ENCODE measurements around the gene EMP1. TPM values are rescaled to one million over a fixed set of nuclear protein-coding genes. Genes with fewer than 3 reads are reported as not detected.
"Not testable (repeated sequence)": the region's sequence is repeated elsewhere in the genome, so short reads cannot be mapped to it uniquely, and the experiment has no call there.

Gene EMP1
- total RNA-seq, 4 donors from 2014 or later: 569 to 2,226 (median 1,259) TPM

- no peaks in the 10 kb centered on the region for H3K36me3 ChIP-seq
- no peak overlapping the region for H3K27ac ChIP-seq
- H3K27me3 ChIP-seq: no peaks in the 10 kb centered on the region
- 69% methylated on average over 4 of the region's 4 CpGs for WGBS
- TF ChIP-seq POLR2AphosphoS5 (IDR thresholded peaks at IDR 0.05): no peak
- no peak for TF ChIP-seq EP300 (IDR thresholded peaks at IDR 0.05)
- TF ChIP-seq, protein P1, sequence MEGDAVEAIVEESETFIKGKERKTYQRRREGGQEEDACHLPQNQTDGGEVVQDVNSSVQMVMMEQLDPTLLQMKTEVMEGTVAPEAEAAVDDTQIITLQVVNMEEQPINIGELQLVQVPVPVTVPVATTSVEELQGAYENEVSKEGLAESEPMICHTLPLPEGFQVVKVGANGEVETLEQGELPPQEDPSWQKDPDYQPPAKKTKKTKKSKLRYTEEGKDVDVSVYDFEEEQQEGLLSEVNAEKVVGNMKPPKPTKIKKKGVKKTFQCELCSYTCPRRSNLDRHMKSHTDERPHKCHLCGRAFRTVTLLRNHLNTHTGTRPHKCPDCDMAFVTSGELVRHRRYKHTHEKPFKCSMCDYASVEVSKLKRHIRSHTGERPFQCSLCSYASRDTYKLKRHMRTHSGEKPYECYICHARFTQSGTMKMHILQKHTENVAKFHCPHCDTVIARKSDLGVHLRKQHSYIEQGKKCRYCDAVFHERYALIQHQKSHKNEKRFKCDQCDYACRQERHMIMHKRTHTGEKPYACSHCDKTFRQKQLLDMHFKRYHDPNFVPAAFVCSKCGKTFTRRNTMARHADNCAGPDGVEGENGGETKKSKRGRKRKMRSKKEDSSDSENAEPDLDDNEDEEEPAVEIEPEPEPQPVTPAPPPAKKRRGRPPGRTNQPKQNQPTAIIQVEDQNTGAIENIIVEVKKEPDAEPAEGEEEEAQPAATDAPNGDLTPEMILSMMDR (IDR thresholded peaks at IDR 0.05): no peak
- no peak for TF ChIP-seq POLR2A (IDR thresholded peaks at IDR 0.05)
- DNase-seq (ENCODE audit: low spot score in 2 of 2): no peak
- H3K4me3 ChIP-seq: no peak overlapping the region
- H3K9me3 ChIP-seq: no peaks in the 10 kb centered on the region
- H3K4me1 ChIP-seq: peaks cover 7% of the 10 kb centered on the region
These were observed 60.1 kb downstream of the EMP1 start for GRCh38 chr12:13256692-13257045.

GRCh38 chr12:13257356-13257875, 60.9 kb downstream of the EMP1 start:
- Histone ChIP-seq H3K36me3 (no peaks in the 10 kb centered on the region), H3K4me1 (peaks cover 7% of the 10 kb centered on the region), H3K27me3 (no peaks in the 10 kb centered on the region), H3K9me3 (no peaks in the 10 kb centered on the region), H3K27ac (no peak overlapping the region), H3K4me3 (no peak overlapping the region)
- WGBS: 69% methylated on average over 3 of the region's 3 CpGs
- TF ChIP-seq EP300 (IDR thresholded peaks at IDR 0.05) (no peak), POLR2AphosphoS5 (IDR thresholded peaks at IDR 0.05) (no peak), POLR2A (IDR thresholded peaks at IDR 0.05) (no peak)
- TF ChIP-seq, protein P1 (IDR thresholded peaks at IDR 0.05): no peak
- no peak for DNase-seq (ENCODE audit: low spot score in 2 of 2)

GRCh38 chr12:13258197-13258596, 61.7 kb downstream of the EMP1 start:
- DNase-seq (ENCODE audit: low spot score in 2 of 2): no peak
- no peaks in the 10 kb centered on the region for H3K36me3 ChIP-seq
- H3K9me3 ChIP-seq: no peaks in the 10 kb centered on the region
- no peak overlapping the region for H3K4me3 ChIP-seq
- 80% methylated on average over 2 of the region's 3 CpGs for WGBS
- H3K27ac ChIP-seq: no peak overlapping the region
- H3K4me1 ChIP-seq: peaks cover 7% of the 10 kb centered on the region
- H3K27me3 ChIP-seq: no peaks in the 10 kb centered on the region
- TF ChIP-seq, protein P1 (IDR thresholded peaks at IDR 0.05): no peak
- no peak for TF ChIP-seq EP300 (IDR thresholded peaks at IDR 0.05)

DNA sequence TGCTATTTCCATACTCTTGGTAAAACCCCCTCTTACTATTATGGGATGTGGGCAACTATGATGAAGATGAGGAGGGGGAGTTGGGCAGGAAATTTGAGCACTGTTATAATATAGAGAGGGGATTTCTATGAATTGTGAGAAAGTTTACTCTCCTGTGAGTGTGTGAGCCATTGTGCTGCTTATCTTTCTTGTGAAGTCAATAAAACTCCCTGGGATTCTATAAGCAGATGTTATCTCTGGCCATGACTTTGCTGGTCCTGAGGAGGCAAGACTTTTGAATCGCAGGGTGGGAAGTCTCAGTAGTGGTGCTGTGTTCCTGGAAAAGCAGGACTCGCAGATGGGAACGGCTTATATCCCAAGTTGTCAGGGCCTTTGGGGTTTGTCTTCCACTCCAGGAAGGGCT, 62.2 kb downstream of the EMP1 start:
- Histone ChIP-seq H3K4me1 (peaks cover 7% of the 10 kb centered on the region), H3K4me3 (no peak overlapping the region), H3K27me3 (no peaks in the 10 kb centered on the region), H3K9me3 (no peaks in the 10 kb centered on the region), H3K36me3 (no peaks in the 10 kb centered on the region), H3K27ac (no peak overlapping the region)
- 94% methylated on average over 3 of the region's 3 CpGs for WGBS
- DNase-seq (ENCODE audit: low spot score in 2 of 2): no peak
- TF ChIP-seq POLR2AphosphoS5 (IDR thresholded peaks at IDR 0.05): no peak
- TF ChIP-seq EP300 (IDR thresholded peaks at IDR 0.05): no peak
- TF ChIP-seq, protein P1 (IDR thresholded peaks at IDR 0.05): no peak
- TF ChIP-seq POLR2A (IDR thresholded peaks at IDR 0.05): no peak

- not testable (repeated sequence) for H3K4me1 ChIP-seq; H3K36me3 ChIP-seq; H3K4me3 ChIP-seq; H3K9me3 ChIP-seq; H3K27me3 ChIP-seq; DNase-seq (ENCODE audit: low spot score in 2 of 2); H3K27ac ChIP-seq
- 90% methylated on average over 7 of the region's 7 CpGs for WGBS
These were observed 63.1 kb downstream of the EMP1 start for GRCh38 chr12:13259625-13260024.

DNA sequence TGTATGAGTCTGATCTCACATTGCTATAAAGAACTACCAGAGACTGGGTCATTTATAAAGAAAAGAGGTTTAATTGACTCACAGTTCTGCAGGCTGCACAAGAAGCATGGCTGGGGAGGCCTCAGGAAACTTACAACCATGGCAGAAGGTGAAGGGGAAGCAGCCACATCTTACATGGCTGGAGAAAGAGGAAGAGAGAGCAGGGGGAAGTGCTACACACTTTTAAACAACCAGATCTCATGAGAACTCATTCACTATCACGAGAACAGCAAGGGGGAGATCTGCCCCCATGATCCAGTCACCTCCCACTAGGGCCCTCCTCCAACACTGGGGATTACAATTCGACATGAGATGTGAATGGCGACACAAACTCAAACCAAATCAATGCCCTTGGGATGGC, 71.3 kb downstream of the EMP1 start:
- 84% methylated on average over 3 of the region's 3 CpGs for WGBS
- not testable (repeated sequence) for H3K27me3 ChIP-seq; H3K4me3 ChIP-seq; H3K36me3 ChIP-seq; DNase-seq (ENCODE audit: low spot score in 2 of 2); H3K27ac ChIP-seq; H3K4me1 ChIP-seq; H3K9me3 ChIP-seq
